Measurements from ENCODE around the gene HSFX4. TPM values are rescaled to one million over a fixed set of nuclear protein-coding genes. Genes with fewer than 3 reads are reported as not detected.

Gene HSFX4
- total and polyA plus RNA-seq, 2 of the 13 experiments (the other 11 are each of a cell fraction or from before 2014, with no cell fraction given) = not detected

DNA sequence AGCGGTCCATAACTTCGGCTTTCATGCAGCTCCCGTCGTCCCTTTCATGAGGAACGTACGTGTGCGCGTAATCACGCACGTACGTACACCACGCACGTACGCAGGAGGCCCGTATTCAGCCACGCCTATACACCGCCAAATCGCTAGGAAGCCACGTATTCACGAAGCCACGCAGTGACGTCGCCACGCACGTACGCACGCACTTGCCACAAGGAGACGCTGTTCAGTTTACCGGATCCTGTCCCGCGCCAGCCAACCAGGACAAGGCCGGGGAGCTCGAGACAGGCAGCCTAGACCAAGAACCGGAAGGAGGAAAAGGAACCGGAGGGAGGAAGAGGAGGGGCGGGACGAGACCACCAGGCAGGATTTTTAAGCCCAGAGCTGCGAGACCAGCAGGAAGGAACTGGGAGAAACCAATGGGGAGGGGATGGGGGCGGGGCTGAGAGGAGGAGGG lies 9.1 kb downstream of the HSFX4 start, which contains the start of gene EOLA2 (continued):
- TF ChIP-seq KDM2A (CRISPR knock-in tag; IDR thresholded peaks at IDR 0.05; ENCODE audit: borderline replicate concordance, low read depth) (peak; percentile 48; the same call in 1 of the 2 replicates), ZNF562 (CRISPR knock-in tag; IDR thresholded peaks at IDR 0.05; ENCODE audit: borderline replicate concordance) (no peak), NFYB (CRISPR knock-in tag; IDR thresholded peaks at IDR 0.05) (peak; percentile 67), YEATS4 (CRISPR knock-in tag; IDR thresholded peaks at IDR 0.05; ENCODE audit: borderline replicate concordance) (peak; percentile 58; the same call in 1 of the 2 replicates), ZNF543 (CRISPR knock-in tag; IDR thresholded peaks at IDR 0.05) (no peak), HNRNPLL (IDR thresholded peaks at IDR 0.05; ENCODE audit: low read depth, low read length, poor library complexity, severe bottlenecking) (peak; percentile 98), KAT8 (CRISPR knock-in tag; IDR thresholded peaks at IDR 0.05) (peak; percentile 59; the same call in 1 of the 2 replicates), NR2F1 (CRISPR knock-in tag; IDR thresholded peaks at IDR 0.05) (no peak), KDM4B (CRISPR knock-in tag; IDR thresholded peaks at IDR 0.05) (no peak), ZNF335 (CRISPR knock-in tag; IDR thresholded peaks at IDR 0.05) (no peak), SP2 (CRISPR knock-in tag; IDR thresholded peaks at IDR 0.05) (peak; percentile 66), HMG20A (CRISPR knock-in tag; IDR thresholded peaks at IDR 0.05; ENCODE audit: borderline replicate concordance) (no peak), NCOA1 (CRISPR knock-in tag; IDR thresholded peaks at IDR 0.05) (no peak), ZNF225 (CRISPR knock-in tag; IDR thresholded peaks at IDR 0.05) (no peak), IKZF4 (CRISPR knock-in tag; IDR thresholded peaks at IDR 0.05; ENCODE audit: borderline replicate concordance, low read depth, not compliant biosample characterization) (no peak), CHCHD3 (CRISPR knock-in tag; IDR thresholded peaks at IDR 0.05) (no peak), CBX1 (IDR thresholded peaks at IDR 0.05; ENCODE audit: low read depth) (no peak)
- TF ChIP-seq, protein P1, sequence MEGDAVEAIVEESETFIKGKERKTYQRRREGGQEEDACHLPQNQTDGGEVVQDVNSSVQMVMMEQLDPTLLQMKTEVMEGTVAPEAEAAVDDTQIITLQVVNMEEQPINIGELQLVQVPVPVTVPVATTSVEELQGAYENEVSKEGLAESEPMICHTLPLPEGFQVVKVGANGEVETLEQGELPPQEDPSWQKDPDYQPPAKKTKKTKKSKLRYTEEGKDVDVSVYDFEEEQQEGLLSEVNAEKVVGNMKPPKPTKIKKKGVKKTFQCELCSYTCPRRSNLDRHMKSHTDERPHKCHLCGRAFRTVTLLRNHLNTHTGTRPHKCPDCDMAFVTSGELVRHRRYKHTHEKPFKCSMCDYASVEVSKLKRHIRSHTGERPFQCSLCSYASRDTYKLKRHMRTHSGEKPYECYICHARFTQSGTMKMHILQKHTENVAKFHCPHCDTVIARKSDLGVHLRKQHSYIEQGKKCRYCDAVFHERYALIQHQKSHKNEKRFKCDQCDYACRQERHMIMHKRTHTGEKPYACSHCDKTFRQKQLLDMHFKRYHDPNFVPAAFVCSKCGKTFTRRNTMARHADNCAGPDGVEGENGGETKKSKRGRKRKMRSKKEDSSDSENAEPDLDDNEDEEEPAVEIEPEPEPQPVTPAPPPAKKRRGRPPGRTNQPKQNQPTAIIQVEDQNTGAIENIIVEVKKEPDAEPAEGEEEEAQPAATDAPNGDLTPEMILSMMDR (CRISPR knock-in tag; IDR thresholded peaks at IDR 0.05) = peak; percentile 86
- TF ChIP-seq, protein P2, sequence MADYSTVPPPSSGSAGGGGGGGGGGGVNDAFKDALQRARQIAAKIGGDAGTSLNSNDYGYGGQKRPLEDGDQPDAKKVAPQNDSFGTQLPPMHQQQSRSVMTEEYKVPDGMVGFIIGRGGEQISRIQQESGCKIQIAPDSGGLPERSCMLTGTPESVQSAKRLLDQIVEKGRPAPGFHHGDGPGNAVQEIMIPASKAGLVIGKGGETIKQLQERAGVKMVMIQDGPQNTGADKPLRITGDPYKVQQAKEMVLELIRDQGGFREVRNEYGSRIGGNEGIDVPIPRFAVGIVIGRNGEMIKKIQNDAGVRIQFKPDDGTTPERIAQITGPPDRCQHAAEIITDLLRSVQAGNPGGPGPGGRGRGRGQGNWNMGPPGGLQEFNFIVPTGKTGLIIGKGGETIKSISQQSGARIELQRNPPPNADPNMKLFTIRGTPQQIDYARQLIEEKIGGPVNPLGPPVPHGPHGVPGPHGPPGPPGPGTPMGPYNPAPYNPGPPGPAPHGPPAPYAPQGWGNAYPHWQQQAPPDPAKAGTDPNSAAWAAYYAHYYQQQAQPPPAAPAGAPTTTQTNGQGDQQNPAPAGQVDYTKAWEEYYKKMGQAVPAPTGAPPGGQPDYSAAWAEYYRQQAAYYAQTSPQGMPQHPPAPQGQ (CRISPR knock-in tag; IDR thresholded peaks at IDR 0.05; ENCODE audit: borderline replicate concordance) = no peak
- TF ChIP-seq, protein P3, sequence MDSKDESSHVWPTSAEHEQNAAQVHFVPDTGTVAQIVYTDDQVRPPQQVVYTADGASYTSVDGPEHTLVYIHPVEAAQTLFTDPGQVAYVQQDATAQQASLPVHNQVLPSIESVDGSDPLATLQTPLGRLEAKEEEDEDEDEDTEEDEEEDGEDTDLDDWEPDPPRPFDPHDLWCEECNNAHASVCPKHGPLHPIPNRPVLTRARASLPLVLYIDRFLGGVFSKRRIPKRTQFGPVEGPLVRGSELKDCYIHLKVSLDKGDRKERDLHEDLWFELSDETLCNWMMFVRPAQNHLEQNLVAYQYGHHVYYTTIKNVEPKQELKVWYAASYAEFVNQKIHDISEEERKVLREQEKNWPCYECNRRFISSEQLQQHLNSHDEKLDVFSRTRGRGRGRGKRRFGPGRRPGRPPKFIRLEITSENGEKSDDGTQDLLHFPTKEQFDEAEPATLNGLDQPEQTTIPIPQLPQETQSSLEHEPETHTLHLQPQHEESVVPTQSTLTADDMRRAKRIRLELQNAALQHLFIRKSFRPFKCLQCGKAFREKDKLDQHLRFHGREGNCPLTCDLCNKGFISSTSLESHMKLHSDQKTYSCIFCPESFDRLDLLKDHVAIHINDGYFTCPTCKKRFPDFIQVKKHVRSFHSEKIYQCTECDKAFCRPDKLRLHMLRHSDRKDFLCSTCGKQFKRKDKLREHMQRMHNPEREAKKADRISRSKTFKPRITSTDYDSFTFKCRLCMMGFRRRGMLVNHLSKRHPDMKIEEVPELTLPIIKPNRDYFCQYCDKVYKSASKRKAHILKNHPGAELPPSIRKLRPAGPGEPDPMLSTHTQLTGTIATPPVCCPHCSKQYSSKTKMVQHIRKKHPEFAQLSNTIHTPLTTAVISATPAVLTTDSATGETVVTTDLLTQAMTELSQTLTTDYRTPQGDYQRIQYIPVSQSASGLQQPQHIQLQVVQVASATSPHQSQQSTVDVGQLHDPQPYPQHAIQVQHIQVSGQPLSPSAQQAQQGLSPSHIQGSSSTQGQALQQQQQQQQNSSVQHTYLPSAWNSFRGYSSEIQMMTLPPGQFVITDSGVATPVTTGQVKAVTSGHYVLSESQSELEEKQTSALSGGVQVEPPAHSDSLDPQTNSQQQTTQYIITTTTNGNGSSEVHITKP (CRISPR knock-in tag; IDR thresholded peaks at IDR 0.05; ENCODE audit: low read depth) = peak; percentile 89
- TF ChIP-seq, protein P4, sequence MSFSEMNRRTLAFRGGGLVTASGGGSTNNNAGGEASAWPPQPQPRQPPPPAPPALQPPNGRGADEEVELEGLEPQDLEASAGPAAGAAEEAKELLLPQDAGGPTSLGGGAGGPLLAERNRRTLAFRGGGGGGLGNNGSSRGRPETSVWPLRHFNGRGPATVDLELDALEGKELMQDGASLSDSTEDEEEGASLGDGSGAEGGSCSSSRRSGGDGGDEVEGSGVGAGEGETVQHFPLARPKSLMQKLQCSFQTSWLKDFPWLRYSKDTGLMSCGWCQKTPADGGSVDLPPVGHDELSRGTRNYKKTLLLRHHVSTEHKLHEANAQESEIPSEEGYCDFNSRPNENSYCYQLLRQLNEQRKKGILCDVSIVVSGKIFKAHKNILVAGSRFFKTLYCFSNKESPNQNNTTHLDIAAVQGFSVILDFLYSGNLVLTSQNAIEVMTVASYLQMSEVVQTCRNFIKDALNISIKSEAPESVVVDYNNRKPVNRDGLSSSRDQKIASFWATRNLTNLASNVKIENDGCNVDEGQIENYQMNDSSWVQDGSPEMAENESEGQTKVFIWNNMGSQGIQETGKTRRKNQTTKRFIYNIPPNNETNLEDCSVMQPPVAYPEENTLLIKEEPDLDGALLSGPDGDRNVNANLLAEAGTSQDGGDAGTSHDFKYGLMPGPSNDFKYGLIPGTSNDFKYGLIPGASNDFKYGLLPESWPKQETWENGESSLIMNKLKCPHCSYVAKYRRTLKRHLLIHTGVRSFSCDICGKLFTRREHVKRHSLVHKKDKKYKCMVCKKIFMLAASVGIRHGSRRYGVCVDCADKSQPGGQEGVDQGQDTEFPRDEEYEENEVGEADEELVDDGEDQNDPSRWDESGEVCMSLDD (CRISPR knock-in tag; IDR thresholded peaks at IDR 0.05; ENCODE audit: borderline replicate concordance) = no peak

Data from HepG2 (cell line).